ENCODE results near the gene JPH2.

The JPH2 gene

DNA sequence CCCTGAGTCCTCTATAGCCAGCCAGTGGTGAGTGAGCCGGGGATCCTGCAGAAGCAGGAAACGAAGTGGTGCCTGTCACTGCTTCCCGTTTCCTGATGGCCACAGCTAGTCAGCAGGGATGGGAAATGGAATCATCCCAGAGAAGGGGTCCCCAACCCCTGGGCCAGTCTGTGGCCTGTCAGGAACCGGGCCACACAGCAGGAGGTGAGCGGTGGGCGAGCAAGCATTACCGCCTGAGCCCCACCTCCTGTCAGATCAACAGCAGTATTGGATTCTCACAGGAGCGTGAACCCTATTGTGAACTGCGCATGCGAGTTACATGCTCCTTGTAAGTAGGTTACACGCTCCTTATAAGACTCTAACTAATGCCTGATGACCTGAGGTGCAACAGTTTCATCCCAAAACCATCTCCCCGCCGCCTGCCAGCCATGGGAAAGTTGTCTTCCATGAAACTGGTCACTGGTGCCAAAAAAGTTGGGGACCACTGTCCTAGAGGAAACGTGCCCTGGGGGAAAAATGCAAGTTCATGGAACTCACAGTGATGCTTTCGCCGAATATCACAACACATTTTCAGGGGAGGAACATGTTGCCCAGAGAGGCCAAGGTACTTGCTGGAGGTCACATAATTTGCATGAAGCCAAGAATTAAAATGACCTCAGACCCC is 113.8 kb downstream of the JPH2 start:
- DNase-seq = no peak

DNA sequence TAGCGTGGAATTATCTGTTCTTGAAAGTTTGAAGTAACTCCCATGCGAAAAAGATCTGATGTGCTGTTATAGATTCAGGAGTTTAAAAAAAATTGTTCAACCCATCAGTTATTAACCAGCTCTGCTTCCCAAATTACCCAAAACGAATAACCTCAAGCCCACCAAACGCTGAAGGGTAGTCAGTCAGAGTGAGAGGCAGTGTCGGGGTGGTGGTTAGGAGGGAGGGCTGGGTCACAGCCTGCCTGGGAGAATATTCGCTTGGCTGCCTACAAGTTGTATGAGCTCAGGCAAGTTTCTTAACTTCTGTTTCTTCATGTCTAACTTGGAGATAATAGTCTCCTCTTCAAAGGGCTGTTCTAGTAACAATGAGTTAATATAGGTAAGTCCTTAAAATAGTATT is 114.6 kb downstream of the JPH2 start:
- DNase-seq = no peak

- DNase-seq = no peak
These were observed 115.4 kb downstream of the JPH2 start for GRCh38 chr20:44071526-44072111.

GRCh38 chr20:44071057-44071456 is 115.9 kb downstream of the JPH2 start:
- DNase-seq = no peak

DNA sequence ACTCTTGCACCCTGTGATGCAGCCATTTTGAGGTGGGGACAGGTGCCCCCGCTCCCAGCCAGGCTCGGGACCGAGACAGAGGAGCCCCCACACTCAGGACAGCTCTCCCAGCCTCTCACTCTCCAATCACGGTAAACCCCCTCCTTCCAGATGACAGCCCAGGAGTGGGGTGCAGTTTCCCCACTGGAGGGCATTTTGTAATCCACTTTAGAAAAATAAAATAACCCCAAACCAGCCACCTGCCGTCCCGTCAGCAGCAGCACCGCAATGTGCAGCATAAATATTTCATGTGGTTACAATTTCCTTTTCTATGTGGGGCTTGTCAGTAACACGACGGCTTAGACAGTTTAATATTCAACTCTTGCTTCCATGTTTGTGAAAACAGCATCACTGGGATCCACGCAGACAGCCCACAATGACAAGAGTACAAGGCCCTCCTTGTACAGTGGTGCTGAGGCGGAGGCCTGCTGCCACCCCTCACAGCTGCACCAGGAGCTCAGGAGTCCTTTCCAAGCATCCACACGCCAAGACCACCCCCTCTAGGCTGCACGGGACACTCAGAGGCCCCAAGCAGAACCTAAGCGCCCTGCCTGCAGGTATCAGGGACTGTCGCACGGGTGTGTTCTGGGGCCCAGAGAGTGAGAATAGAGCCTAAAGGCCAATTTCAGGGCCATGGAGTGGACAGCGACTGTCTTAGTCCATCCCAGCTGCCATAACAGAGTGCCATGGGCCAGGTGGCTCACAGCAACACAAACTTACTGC is 116.7 kb downstream of the JPH2 start:
- peak; percentile 42 for DNase-seq

GRCh38 chr20:44069203-44070011 is 117.6 kb downstream of the JPH2 start:
- DNase-seq = peak; percentile 50

- no peak for DNase-seq
These were observed 118.4 kb downstream of the JPH2 start for GRCh38 chr20:44068316-44069201.

- DNase-seq = no peak
These were observed 119.3 kb downstream of the JPH2 start for GRCh38 chr20:44067650-44068081.

DNA sequence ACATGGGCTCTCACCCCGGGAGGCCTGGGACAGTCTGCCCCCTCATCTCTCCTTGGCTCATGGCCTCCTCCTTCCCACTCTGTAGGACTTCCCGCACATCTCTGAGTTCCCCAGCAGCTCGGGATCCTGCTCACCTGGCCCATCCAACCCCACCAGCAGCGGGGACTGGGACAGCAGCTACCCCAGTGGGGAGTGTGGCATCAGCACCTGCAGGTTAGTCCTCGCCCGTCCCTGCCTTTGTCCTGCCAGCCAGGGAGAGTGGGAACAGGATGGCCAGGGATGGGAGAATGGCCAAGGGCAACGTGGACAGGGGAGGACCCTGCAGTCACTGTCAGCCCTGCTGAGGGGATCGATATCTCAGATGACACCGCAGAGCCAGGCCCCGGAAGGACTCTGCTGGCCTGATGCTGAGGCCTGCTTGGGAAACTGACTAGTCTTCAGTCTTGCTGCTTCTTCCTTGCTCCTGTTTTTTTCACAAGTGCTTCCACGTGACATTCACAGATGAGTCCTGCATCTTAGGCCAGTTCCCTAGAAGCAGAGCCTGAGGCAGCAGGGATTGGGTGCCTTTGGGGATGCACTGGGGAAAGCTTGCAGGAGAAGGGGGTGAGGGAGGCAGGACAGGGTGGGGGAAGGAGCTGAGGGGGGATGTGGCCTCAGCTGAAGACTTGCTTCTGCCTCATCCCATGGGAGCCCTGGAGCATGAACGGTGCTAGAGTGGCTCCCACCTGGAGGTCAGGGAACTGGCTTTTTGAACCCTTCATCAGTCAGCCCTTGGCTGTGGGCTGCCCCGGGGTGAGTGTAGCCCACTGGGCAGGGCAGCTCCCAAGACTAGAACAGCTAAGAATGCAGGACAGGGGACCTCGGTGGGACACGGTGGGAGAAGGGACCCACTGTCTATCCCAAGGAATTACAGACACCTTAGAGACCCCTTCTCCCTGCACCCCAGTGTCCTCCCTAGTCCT is 120.1 kb downstream of the JPH2 start:
- DNase-seq = no peak

- DNase-seq = no peak
These were observed 121.3 kb downstream of the JPH2 start for GRCh38 chr20:44065401-44066340.

DNA sequence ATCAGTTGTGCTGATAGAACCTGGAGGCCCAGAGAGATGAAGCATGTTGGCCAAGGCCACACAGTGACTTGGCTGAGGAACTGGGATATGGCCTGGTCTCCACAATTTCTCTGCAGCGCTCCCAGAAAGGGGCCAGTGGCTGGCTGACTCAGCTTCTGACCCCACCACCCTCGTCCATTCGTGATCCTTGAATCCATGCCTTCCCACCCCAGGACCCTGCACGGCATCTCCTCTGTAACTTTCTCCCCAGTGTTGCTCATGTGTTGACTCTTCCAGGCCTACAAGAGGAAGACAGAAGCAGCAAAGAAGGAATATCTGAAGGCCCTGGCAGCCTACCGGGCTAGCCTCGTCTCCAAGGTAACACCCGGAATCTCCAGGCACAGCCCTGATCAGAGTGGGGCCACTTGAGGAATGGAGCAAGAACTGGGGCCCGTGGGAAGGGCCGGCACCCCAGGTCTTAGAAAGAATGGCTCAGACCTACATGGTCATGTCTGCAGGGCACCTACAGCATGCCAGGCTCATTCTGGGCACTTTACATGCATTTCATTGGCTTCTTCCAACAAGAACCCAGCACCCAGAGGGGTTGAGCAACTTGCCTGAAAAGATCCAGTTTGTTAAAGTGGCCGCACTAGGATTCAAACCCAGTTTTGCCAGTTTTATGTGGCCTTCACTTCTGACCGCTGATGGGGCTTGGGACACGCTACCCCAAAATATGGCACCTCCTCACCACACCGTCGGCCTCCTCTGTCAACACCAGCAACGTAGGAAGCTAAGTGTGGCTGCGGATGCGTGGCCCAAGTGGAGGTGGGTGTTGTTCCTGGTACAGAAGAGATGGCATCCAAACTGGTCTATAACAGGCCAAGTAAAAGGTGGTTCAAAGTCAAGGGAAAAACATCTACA is 122.2 kb downstream of the JPH2 start:
- DNase-seq = no peak
